Esophagus mucosa (tissue), 1 donor: ENCODE measurements around the gene CCDC9B. TPM values are rescaled to one million over a fixed set of nuclear protein-coding genes. Genes with fewer than 3 reads are reported as not detected.
A peak's percentile ranks its signal among the peaks of the same experiment; 100 is the strongest.

ENCODE experiments used
- ATAC-seq: fragments of 200-7000 bp; cut with Tn5 transposase; one replicate; pipeline ENCODE4 v1.9.1; 2020
- total RNA-seq: library from RNA; stranded (reverse); gene quantifications from one replicate; pipeline ENCODE4 v1.2.4, GENCODE V29; 2023
- donor health status: DM: yes; HTN: yes; CAD: no.

CCDC9B gene
- total RNA-seq, 1 donor from 2014 or later = 21.3 TPM

- ATAC-seq = no peak
Observed at GRCh38 chr15:40328176-40328575, 12.6 kb downstream of the CCDC9B start.

GRCh38 chr15:40327457-40327856 lies 13.3 kb downstream of the CCDC9B start:
- ATAC-seq = no peak

- ATAC-seq = no peak
Observed at GRCh38 chr15:40325700-40326099, 15.0 kb downstream of the CCDC9B start.

GRCh38 chr15:40325188-40325587 lies 15.6 kb downstream of the CCDC9B start:
- no peak for ATAC-seq

- ATAC-seq = no peak
Observed at GRCh38 chr15:40323953-40324937, 16.5 kb downstream of the CCDC9B start.

- ATAC-seq = peak; percentile 85
Observed at GRCh38 chr15:40323239-40323952, 17.3 kb downstream of the CCDC9B start, which contains the start of gene INAFM2. TSS of gene INAFM2 (plus strand) at chr15:40323692. CDS start at chr15:40324056, 364 bp downstream.

GRCh38 chr15:40322531-40323238 lies 18.1 kb downstream of the CCDC9B start:
- no peak for ATAC-seq

GRCh38 chr15:40320931-40321371 lies 19.8 kb downstream of the CCDC9B start:
- ATAC-seq = peak; percentile 21

- no peak for ATAC-seq
Observed at GRCh38 chr15:40320409-40320808, 20.3 kb downstream of the CCDC9B start.

- ATAC-seq = no peak
Observed at GRCh38 chr15:40317580-40317979, 23.2 kb downstream of the CCDC9B start.

GRCh38 chr15:40316931-40317330 lies 23.8 kb downstream of the CCDC9B start:
- no peak for ATAC-seq

- no peak for ATAC-seq
Observed at GRCh38 chr15:40314723-40315276, 25.9 kb downstream of the CCDC9B start.

- ATAC-seq = peak; percentile 87
Observed at GRCh38 chr15:40313531-40314398, 27.0 kb downstream of the CCDC9B start.

GRCh38 chr15:40312370-40313158 lies 28.2 kb downstream of the CCDC9B start:
- no peak for ATAC-seq

- no peak for ATAC-seq
Observed at GRCh38 chr15:40310993-40311392, 29.7 kb downstream of the CCDC9B start.

- peak; percentile 32 for ATAC-seq
Observed at GRCh38 chr15:40310001-40310959, 30.5 kb downstream of the CCDC9B start.

- no peak for ATAC-seq
Observed at GRCh38 chr15:40309344-40309862, 31.3 kb downstream of the CCDC9B start.

- peak; percentile 56 for ATAC-seq
Observed at GRCh38 chr15:40307421-40308211, 33.1 kb downstream of the CCDC9B start, which contains the start of gene PLCB2. TSS of gene PLCB2 (minus strand) at chr15:40307935. CDS start at chr15:40307672, 263 bp downstream.
